Lower lobe of right lung (tissue), 2 donors: ENCODE data around the gene SPEF2. TPM values are rescaled to one million over a fixed set of nuclear protein-coding genes. Genes with fewer than 3 reads are reported as not detected.

Experiments used
- ATAC-seq, 2 donors: fragments of 200-7000 bp; cut with Tn5 transposase; one replicate each; pipeline ENCODE4 v1.9.1; 2020 to 2022; ENCODE audit warnings: mild to moderate bottlenecking in 2 of 2, moderate library complexity in 2 of 2
- DNase-seq: peaks from one replicate; pipeline ENCODE4 v3.0.0-alpha.2; 2020
- H3K27ac ChIP-seq: fragments of 200-600 bp; one replicate; pipeline ENCODE4 v1.8.0; 2022
- H3K27me3 ChIP-seq: fragments of 200-600 bp; one replicate; pipeline ENCODE4 v1.8.0; 2022; ENCODE audit warnings: low read depth
- H3K36me3 ChIP-seq: fragments of 200-600 bp; one replicate; pipeline ENCODE4 v1.8.0; 2022; ENCODE audit warnings: mild to moderate bottlenecking
- H3K4me1 ChIP-seq: fragments of 200-600 bp; one replicate; pipeline ENCODE4 v1.8.0; 2022
- H3K4me3 ChIP-seq: fragments of 200-600 bp; one replicate; pipeline ENCODE4 v1.8.0; 2022; ENCODE audit warnings: mild to moderate bottlenecking
- H3K9me3 ChIP-seq: fragments of 200-600 bp; one replicate; pipeline ENCODE4 v1.8.0; 2022
- intact Hi-C: fragments of 100-400 bp; cut with DNase I; formaldehyde crosslinking; loops from one replicate; pipeline ENCODE4 v1.11.0; 2022
- total RNA-seq: library from RNA; stranded (reverse); fragmentation: NEBNext Ultra II Directional; extraction: Animal tissue kit (Norgen Biotek cat#: 25700); gene quantifications from one replicate; pipeline ENCODE4 v1.2.1, GENCODE V29; 2021
- TF ChIP-seq, protein P1 (sequence below): fragments of 200-600 bp; IDR thresholded peaks from one replicate; pipeline ENCODE4 v1.8.0; 2022; ENCODE audit warnings: antibody characterized with exemption, mild to moderate bottlenecking
- donor health status: DM: no; HTN: yes; CAD: no; lungs with severe emphysema.

The SPEF2 gene
- total RNA-seq, 1 donor from 2014 or later = 17.6 TPM

DNA sequence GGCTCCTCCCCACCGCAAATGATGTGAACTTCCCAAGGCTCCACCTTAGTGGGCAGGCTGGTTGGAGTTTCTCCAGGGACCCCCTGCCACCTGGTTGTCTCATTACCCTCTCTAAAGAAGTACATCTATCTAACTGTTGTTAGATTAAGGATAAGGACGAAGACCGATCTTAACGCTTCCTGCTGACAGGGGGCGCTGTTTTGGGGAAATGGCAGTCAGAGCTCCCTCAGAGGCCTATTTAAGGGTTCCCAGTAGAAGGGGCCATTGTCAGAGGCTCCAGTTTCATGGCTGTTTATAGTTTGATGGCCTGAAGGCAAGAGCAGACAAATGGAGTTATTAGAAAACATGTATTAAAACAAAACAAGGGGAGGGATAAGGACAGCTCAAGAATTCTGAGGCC, 100.1 kb downstream of the SPEF2 start:
- intact Hi-C loops = no loop called here
- ATAC-seq (no peak), DNase-seq (no peak)
- H3K4me3 ChIP-seq = no peak overlapping the region
- H3K27me3 ChIP-seq = no peaks in the 10 kb centered on the region
- TF ChIP-seq, protein P1, sequence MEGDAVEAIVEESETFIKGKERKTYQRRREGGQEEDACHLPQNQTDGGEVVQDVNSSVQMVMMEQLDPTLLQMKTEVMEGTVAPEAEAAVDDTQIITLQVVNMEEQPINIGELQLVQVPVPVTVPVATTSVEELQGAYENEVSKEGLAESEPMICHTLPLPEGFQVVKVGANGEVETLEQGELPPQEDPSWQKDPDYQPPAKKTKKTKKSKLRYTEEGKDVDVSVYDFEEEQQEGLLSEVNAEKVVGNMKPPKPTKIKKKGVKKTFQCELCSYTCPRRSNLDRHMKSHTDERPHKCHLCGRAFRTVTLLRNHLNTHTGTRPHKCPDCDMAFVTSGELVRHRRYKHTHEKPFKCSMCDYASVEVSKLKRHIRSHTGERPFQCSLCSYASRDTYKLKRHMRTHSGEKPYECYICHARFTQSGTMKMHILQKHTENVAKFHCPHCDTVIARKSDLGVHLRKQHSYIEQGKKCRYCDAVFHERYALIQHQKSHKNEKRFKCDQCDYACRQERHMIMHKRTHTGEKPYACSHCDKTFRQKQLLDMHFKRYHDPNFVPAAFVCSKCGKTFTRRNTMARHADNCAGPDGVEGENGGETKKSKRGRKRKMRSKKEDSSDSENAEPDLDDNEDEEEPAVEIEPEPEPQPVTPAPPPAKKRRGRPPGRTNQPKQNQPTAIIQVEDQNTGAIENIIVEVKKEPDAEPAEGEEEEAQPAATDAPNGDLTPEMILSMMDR = no peak
- no peak overlapping the region for H3K27ac ChIP-seq
- no peaks in the 10 kb centered on the region for H3K36me3 ChIP-seq
- H3K9me3 ChIP-seq = no peaks in the 10 kb centered on the region
- H3K4me1 ChIP-seq = no peaks in the 10 kb centered on the region

DNA sequence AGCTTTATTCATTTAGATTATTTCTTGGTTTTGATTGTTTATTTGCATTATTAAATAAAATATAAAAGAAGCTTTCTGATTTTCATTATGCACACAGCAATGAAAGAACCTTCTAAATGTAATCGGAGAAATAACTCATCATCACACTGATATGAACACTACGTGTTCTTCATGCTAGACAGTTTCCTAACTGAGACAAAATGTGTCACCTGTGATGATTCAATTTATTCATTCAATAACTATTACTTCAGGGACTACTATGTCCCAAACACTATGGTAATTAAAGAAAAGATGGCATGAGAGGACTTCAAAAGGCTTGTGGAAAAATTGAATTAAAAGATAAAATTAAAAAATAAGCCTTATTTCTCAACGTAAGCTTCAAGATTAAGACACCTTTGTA, 118.1 kb downstream of the SPEF2 start:
- no peak for ATAC-seq
- Histone ChIP-seq H3K36me3 (no peaks in the 10 kb centered on the region), H3K27me3 (no peaks in the 10 kb centered on the region), H3K4me1 (no peaks in the 10 kb centered on the region), H3K27ac (no peak overlapping the region), H3K9me3 (peaks cover 3% of the 10 kb centered on the region), H3K4me3 (no peak overlapping the region)
- DNase-seq = no peak
- TF ChIP-seq, protein P1 = no peak
- intact Hi-C loops = no loop called here

DNA sequence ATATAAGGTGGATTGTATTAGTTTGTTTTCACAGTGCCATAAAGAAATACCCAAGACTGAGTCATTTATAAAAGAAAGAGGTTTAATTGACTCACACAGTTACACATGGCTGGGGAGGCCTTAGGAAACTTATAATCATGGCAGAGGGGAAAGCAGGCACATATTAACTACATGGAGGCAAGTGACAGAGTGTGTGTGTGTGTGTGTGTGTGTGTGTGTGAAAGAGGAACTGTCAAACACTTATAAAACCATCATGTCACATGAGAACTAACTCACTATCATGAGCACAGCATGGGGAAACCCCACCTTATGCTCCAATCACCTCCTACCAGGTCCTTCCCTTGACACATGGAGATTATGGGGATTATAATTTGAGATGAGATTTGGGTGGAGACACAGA, 118.6 kb downstream of the SPEF2 start:
- H3K4me3 ChIP-seq = no peak overlapping the region
- H3K9me3 ChIP-seq = peaks cover 3% of the 10 kb centered on the region
- TF ChIP-seq, protein P1 = no peak
- ATAC-seq = no peak
- intact Hi-C loops = no loop called here
- no peaks in the 10 kb centered on the region for H3K36me3 ChIP-seq
- no peak overlapping the region for H3K27ac ChIP-seq
- no peaks in the 10 kb centered on the region for H3K4me1 ChIP-seq
- no peaks in the 10 kb centered on the region for H3K27me3 ChIP-seq
- DNase-seq = no peak

DNA sequence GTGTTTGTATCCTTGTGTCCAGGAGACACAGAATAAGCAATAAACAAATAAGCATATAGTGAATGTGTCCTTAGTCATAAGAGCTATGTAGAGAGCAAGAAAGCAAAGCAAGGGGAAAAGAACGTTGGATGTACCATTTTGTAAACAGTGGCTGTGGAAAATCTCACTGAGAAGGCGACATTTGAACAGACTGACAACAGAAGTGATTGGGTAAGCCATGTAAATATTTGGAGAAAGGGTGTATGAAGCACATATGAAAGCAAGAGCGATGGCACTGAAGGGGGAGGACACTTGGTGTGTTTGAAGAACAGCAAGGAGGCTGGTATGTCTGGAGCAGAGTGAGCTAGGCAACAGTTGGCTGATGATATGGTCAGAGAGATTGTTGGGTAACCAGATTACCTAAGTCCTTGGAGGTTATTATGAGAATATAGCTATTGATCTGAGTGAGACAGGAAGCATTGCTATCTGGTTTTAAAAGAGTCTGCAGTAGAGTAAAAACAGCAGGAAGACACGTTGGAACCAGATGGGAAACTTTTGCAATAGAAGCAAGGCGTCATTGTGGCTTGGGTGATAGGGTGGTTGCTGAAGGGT, 123.6 kb downstream of the SPEF2 start:
- intact Hi-C loops = no loop called here
- ATAC-seq = no peak
- H3K9me3 ChIP-seq = peaks cover 3% of the 10 kb centered on the region
- no peaks in the 10 kb centered on the region for H3K36me3 ChIP-seq
- H3K4me3 ChIP-seq = no peak overlapping the region
- no peaks in the 10 kb centered on the region for H3K4me1 ChIP-seq
- no peak overlapping the region for H3K27ac ChIP-seq
- DNase-seq = no peak
- TF ChIP-seq, protein P1 = no peak
- H3K27me3 ChIP-seq = no peaks in the 10 kb centered on the region

DNA sequence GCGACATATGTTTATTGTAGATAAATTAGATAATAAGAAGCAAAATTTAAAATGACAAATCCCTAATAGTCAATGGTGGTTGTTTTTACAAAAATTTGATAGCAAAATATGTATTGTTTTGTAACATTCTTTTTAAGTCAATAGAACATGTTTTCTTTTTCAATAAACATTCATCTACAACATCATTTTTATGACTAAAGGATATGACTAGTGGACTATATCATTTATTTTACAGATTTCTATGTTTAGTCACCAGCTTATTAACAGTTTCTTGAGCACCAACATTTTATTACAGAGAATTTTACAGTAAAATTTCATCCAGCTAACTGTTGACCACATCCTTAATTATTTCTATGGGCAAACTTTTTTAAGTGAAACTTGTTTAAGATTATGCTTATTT, 124.3 kb downstream of the SPEF2 start:
- Histone ChIP-seq H3K36me3 (no peaks in the 10 kb centered on the region), H3K4me3 (no peak overlapping the region), H3K9me3 (no peaks in the 10 kb centered on the region), H3K27ac (no peak overlapping the region), H3K27me3 (no peaks in the 10 kb centered on the region), H3K4me1 (no peaks in the 10 kb centered on the region)
- TF ChIP-seq, protein P1 = no peak
- intact Hi-C loops = no loop called here
- DNase-seq (no peak), ATAC-seq (no peak)
